ENCODE measurements around the gene MYH11.

MYH11 gene

GRCh38 chr16:15777533-15778203 lies 79.2 kb downstream of the MYH11 start:
- peak; percentile 17 for DNase-seq (ENCODE audit: low spot score)

DNA sequence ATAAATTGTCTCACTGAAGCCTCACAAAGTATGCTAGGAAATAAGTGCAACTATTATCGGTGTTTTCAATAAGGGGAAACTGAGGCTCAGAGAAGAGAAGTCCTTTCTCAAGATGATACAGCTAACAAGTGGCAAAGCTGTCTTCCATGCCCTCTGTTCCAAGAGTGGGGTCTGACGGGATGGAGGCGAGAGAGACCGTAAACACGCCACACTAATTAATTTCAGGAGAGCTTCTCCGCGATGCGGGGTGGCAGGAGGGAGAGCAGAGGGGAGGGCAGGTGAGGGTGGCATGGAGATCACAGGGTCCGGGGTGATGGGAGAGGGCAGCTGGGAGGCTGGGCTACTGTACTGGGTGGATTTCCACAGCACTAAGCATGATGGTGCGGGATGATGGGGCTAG lies 80.3 kb downstream of the MYH11 start:
- no peak for DNase-seq (ENCODE audit: low spot score)

GRCh38 chr16:15775663-15776304 lies 81.0 kb downstream of the MYH11 start:
- DNase-seq (ENCODE audit: low spot score): no peak

DNA sequence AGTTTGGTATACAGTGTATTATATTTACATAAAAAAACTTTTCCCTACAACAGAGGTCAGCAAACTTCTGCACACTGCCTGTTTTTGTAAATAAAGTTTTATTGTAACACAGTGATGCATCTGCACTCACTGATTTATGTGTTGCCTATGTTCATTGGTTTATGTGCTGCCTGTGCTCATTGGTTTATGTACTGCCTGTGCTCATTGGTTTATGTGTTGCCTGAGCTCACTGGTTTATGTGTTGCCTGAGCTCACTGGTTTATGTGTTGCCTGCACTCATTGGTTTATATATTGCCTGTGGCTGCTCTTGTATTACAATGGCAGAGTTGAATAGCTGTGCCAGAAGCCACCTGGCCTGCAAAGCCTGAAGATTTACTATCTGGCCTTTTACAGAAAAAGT lies 81.6 kb downstream of the MYH11 start:
- peak; percentile 29 for DNase-seq (ENCODE audit: low spot score)

- DNase-seq (ENCODE audit: low spot score): no peak
Observed at GRCh38 chr16:15773968-15774367, 82.9 kb downstream of the MYH11 start.

GRCh38 chr16:15772579-15773293 lies 84.1 kb downstream of the MYH11 start:
- no peak for DNase-seq (ENCODE audit: low spot score)

- DNase-seq (ENCODE audit: low spot score): no peak
Observed at GRCh38 chr16:15771694-15772093, 85.1 kb downstream of the MYH11 start.

DNA sequence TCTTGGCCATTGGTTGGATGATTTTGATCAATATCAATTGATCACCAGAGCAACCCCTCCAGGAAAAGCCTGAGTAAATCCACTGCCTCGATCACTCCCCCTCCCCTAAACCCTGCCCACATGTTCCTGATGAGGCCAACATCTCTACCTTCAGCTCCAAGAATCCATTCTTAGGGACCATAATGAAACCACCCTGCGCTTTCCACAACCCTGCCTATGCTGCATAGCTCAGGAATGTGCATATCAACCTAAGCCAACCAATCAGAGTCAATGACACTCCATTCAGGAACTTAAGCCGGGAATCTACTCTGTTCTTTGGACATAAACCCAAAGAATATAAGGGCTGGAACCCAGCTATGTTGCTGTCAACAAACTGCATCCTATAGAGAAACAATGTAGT lies 86.3 kb downstream of the MYH11 start:
- DNase-seq (ENCODE audit: low spot score): no peak

- no peak for DNase-seq (ENCODE audit: low spot score)
Observed at GRCh38 chr16:15770107-15770506, 86.7 kb downstream of the MYH11 start.

DNA sequence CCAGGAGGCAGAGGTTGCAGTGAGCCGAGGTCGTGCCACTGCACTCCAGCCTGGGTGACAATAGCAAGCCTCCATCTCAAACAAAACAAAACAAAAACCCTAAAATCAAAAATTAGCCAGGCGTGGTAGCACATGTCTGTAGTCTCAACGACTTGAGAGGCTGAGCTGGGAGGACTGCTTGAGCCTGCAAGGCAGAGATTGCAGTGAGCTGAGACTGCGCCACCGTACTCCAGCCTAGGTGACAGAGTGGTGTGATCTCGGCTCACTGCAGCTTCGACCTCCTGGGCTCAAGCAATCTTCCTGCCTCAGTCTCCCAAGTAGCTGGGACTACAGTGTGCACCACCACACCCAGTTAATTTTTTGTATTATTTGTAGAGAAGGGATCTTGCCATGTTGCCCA lies 87.6 kb downstream of the MYH11 start:
- no peak for DNase-seq (ENCODE audit: low spot score)

DNA sequence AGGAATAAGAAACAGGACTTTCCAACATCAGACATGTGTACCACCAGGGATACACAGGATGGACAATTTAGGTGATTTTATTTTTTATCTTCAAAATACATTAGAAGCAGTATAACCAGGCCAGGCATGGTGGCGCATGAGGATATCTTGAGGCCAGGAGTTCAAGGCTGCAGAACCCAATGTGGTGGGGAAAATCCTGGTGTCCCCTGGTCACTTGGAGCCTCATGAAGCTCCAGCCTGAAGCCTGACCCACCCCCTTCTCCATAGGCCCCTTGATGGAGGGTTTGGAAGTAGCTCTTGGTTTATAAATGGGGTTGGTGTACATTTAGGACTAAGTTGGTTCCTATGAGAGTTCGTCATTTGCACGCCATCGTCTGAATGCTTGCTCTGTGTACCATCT lies 88.6 kb downstream of the MYH11 start:
- no peak for DNase-seq (ENCODE audit: low spot score)

- DNase-seq (ENCODE audit: low spot score): no peak
Observed at GRCh38 chr16:15766918-15767317, 89.9 kb downstream of the MYH11 start.

DNA sequence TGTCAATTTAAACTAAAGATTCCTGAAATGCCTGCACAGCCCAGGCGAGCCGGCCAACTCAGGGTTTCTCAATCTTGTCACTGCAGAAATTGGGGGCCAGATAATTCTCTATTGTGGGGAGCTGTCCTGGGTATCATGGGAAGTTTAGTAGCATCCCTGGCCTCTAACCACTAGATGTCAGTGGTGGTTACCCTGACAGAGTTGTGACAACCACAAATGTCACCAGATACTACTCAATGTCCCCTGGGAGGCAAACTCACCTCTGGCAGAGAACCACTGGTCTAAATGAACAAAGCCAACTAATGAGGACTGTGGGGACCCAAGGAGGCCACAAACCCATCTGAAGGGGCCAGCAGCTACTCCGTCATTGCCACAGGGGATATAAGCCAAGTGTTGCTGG lies 90.9 kb downstream of the MYH11 start:
- DNase-seq (ENCODE audit: low spot score): peak; percentile 83

DNA sequence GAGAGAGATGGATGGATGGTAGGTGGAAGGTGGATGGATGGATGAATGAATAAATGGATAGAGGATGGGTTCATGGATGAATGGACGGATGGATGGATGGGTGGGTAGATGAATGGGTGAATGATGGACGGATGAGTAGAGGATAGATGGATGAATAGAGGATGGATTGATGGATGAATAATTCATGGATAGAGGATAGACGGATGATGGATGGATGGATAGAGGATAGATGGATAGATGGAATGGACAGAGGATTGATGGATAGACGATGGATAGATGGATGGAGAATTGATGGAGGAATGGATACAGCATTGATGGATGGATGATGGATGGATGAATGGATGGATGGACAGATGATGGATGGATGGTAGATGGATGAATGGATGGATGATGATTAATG lies 91.7 kb downstream of the MYH11 start:
- no peak for DNase-seq (ENCODE audit: low spot score)

- DNase-seq (ENCODE audit: low spot score): no peak
Observed at GRCh38 chr16:15764112-15764511, 92.7 kb downstream of the MYH11 start.

DNA sequence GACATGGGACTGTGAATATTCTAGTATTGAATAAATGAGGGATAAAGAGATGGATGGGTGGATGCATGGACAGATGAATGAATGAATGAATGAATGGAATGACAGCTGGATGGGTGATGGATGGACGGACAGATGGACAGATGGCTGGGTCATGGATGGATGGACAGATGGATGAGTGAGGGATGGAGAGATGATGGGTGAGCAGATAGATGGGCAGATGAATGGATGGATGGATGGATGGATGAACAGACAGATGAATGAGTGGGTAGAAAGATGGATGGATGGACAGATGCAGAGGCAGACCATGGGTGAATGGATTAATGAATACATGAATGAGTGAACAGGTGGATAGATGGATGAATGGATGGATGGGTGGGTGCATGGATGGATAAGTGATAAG lies 96.7 kb downstream of the MYH11 start:
- no peak for DNase-seq (ENCODE audit: low spot score)

DNA sequence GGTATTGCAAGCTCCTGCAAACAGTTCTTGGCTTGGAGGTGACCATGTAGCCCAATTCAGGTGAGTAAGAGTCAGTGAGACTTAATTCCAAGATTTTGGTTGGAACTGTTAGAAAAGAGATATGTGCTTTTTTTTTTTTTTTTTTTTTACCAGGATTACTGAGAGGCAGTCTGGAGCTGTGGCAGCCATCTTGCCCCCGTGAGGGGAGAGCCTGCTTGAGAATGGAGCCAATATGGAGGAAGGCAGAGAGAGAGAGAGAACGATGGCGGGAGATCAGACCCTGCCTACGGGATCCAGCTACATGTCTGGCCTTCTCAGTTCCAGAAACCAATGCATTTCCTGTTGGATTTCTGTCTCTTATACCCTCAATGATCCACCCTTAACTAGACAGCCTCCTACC lies 97.8 kb downstream of the MYH11 start:
- no peak for DNase-seq (ENCODE audit: low spot score)

DNA sequence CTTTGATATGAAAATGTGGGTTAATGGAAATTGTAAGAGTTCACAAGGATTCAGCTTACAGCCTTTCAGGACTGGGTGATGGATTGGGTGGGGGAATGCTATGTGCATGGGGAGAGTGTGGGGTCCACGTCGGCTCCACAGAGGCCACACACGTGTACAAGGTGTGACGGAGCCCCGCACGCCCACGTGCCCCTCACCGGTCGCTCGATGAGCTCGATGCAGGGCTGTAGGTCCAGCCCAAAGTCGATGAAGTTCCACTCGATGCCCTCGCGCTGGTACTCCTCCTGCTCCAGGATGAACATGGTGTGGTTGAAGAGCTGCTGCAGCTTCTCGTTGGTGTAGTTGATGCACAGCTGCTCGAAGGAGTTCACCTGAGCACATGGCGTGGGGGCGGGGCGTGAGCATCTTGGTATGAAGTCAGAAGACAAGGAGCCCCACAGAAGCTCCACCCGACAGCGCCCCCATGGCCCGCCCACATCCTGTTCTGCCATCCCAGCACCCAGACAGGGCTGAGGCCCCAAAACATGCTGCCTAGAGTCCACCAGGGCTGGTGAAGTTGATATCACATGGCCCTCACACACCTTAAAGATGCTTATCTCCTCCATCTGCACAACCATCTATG lies 99.1 kb downstream of the MYH11 start:
- no peak for DNase-seq (ENCODE audit: low spot score)

- DNase-seq (ENCODE audit: low spot score): no peak
Observed at GRCh38 chr16:15757077-15757386, 99.8 kb downstream of the MYH11 start.

- DNase-seq (ENCODE audit: low spot score): no peak
Observed at GRCh38 chr16:15754821-15755534, 101.8 kb downstream of the MYH11 start.

DNA sequence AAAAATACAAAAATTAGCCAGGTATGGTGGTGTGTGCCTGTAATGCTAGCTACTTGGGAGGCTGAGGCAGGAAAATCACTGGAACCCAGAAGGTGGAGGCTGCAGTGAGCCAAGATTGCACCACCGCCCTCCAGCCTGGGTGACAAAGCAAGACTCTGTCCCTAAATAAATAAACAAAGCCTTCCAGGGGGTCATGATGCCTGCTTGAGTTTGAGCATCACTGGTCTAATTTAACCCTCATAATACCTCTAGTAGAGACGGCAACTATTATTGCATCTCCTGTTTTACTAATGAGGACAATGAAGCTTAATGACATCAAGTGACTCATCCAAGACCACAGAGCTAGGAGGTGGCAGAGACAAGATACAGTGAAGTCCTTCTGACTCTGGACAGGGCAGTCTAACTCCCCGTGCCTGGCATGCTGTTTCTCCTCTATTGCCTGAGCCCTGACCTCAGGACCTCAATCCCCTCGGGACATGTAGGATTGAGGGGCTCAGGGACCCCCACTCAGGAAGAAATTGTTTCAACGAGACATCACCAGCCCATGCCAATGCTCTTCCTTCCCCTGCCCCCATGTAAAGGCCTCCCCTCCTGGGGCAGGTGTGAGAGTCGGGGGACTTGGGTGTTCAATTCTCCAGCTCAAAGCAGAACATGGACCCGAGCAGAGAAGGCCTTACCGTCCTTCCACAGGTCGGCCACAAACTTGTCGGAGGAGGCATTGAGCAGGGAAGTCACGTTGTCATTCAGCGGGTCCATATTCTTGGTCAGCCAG lies 103.9 kb downstream of the MYH11 start:
- DNase-seq (ENCODE audit: low spot score): no peak

DNA sequence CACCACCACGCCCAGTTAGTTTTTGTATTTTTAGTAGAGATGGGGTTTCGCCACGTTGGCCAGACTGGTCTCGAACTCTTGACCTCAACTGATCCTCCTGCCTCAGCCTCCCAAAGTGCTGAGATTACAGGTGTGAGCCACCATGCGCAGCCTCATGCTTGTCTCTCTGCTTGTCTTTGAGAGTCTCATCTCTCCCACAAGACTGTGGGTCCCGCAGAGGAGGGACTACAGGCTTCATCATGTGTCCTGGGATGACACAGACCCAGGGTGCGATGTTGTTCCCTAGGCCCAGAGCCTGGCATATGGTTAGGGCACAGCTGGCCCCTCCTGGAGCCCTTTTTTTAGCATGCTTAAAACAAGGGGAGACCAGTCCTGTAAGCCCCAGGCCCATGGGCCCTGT lies 104.9 kb downstream of the MYH11 start:
- no peak for DNase-seq (ENCODE audit: low spot score)

Measured in germinal center (tissue), 1 donor.